Measurements from ENCODE around the gene CADPS2.

The CADPS2 gene

GRCh38 chr7:122425731-122426130 is 460.5 kb downstream of the CADPS2 start:
- H3K36me3 ChIP-seq: no peaks in the 10 kb centered on the region
- H3K9me3 ChIP-seq: no peaks in the 10 kb centered on the region
- TF ChIP-seq CTCF (IDR thresholded peaks at IDR 0.05): no peak
- no peak overlapping the region for H3K27ac ChIP-seq
- no peaks in the 10 kb centered on the region for H3K27me3 ChIP-seq
- no peak overlapping the region for H3K4me3 ChIP-seq (ENCODE audit: low read depth in 1 of 2, low read length in 1 of 2)
- no peaks in the 10 kb centered on the region for H3K4me1 ChIP-seq (ENCODE audit: control insufficient read depth in 1 of 2, insufficient read depth in 1 of 2, low read depth in 1 of 2, low read length in 1 of 2)

- H3K27me3 ChIP-seq: no peaks in the 10 kb centered on the region
- H3K4me1 ChIP-seq (ENCODE audit: control insufficient read depth in 1 of 2, insufficient read depth in 1 of 2, low read depth in 1 of 2, low read length in 1 of 2): no peaks in the 10 kb centered on the region
- H3K36me3 ChIP-seq: no peaks in the 10 kb centered on the region
- no peak for TF ChIP-seq CTCF (IDR thresholded peaks at IDR 0.05)
- H3K4me3 ChIP-seq (ENCODE audit: low read depth in 1 of 2, low read length in 1 of 2): no peak overlapping the region
- H3K27ac ChIP-seq: no peak overlapping the region
- H3K9me3 ChIP-seq: no peaks in the 10 kb centered on the region
Observed at GRCh38 chr7:122423591-122423990, 462.7 kb downstream of the CADPS2 start.

- no peaks in the 10 kb centered on the region for H3K4me1 ChIP-seq (ENCODE audit: control insufficient read depth in 1 of 2, insufficient read depth in 1 of 2, low read depth in 1 of 2, low read length in 1 of 2)
- H3K27ac ChIP-seq: no peak overlapping the region
- TF ChIP-seq CTCF (IDR thresholded peaks at IDR 0.05): no peak
Observed at GRCh38 chr7:122416336-122416735, 469.9 kb downstream of the CADPS2 start.

GRCh38 chr7:122415510-122415909 is 470.8 kb downstream of the CADPS2 start:
- no peak for TF ChIP-seq CTCF (IDR thresholded peaks at IDR 0.05)
- H3K27ac ChIP-seq: no peak overlapping the region
- H3K9me3 ChIP-seq: no peaks in the 10 kb centered on the region
- no peaks in the 10 kb centered on the region for H3K27me3 ChIP-seq
- H3K4me3 ChIP-seq (ENCODE audit: low read depth in 1 of 2, low read length in 1 of 2): no peak overlapping the region
- no peaks in the 10 kb centered on the region for H3K36me3 ChIP-seq
- no peaks in the 10 kb centered on the region for H3K4me1 ChIP-seq (ENCODE audit: control insufficient read depth in 1 of 2, insufficient read depth in 1 of 2, low read depth in 1 of 2, low read length in 1 of 2)

More at GRCh38 chr7:122416336-122416735, 469.9 kb downstream of the CADPS2 start:
- no peak overlapping the region for H3K4me3 ChIP-seq (ENCODE audit: low read depth in 1 of 2, low read length in 1 of 2)
- no peaks in the 10 kb centered on the region for H3K36me3 ChIP-seq
- H3K27me3 ChIP-seq: no peaks in the 10 kb centered on the region
- H3K9me3 ChIP-seq: no peaks in the 10 kb centered on the region

- no peak for TF ChIP-seq CTCF (IDR thresholded peaks at IDR 0.05)
- H3K4me3 ChIP-seq (ENCODE audit: low read depth in 1 of 2, low read length in 1 of 2): no peak overlapping the region
- no peaks in the 10 kb centered on the region for H3K27me3 ChIP-seq
- H3K9me3 ChIP-seq: no peaks in the 10 kb centered on the region
- H3K36me3 ChIP-seq: no peaks in the 10 kb centered on the region
- H3K4me1 ChIP-seq (ENCODE audit: control insufficient read depth in 1 of 2, insufficient read depth in 1 of 2, low read depth in 1 of 2, low read length in 1 of 2): no peaks in the 10 kb centered on the region
- H3K27ac ChIP-seq: no peak overlapping the region
Observed at GRCh38 chr7:122413339-122413738, 472.9 kb downstream of the CADPS2 start.

- H3K4me3 ChIP-seq (ENCODE audit: low read depth in 1 of 2, low read length in 1 of 2): no peak overlapping the region
- no peaks in the 10 kb centered on the region for H3K36me3 ChIP-seq
- H3K9me3 ChIP-seq: no peaks in the 10 kb centered on the region
- H3K27ac ChIP-seq: no peak overlapping the region
- H3K27me3 ChIP-seq: no peaks in the 10 kb centered on the region
- TF ChIP-seq CTCF (IDR thresholded peaks at IDR 0.05): no peak
- no peaks in the 10 kb centered on the region for H3K4me1 ChIP-seq (ENCODE audit: control insufficient read depth in 1 of 2, insufficient read depth in 1 of 2, low read depth in 1 of 2, low read length in 1 of 2)
Observed at GRCh38 chr7:122412883-122413282, 473.4 kb downstream of the CADPS2 start.
